Stimulated activated memory B cell treated with anti-CD40 and anti-IgM and Interleukin-4, amounts not matched to agents 10 μg/mL and 1 μg/mL and 100 μg/mL, for 72 hours (primary cell): ENCODE data around the gene WDR87.
"Not testable (repeated sequence)": the region's sequence is repeated elsewhere in the genome, so short reads cannot be mapped to it uniquely, and the experiment has no call there.

Experiments used
- ATAC-seq: fragments of 150-1000 bp; cut with Tn5 transposase; 2 replicates; pipeline ENCODE4 v1.10.0; 2021
- H3K27ac Mint-ChIP-seq: one replicate; pipeline ENCODE4 v1.8.0; 2022; ENCODE audit warnings: mild to moderate bottlenecking, mixed read lengths
- H3K27me3 Mint-ChIP-seq: one replicate; pipeline ENCODE4 v1.8.0; 2022; ENCODE audit warnings: mixed read lengths
- H3K36me3 Mint-ChIP-seq: one replicate; pipeline ENCODE4 v1.8.0; 2022; ENCODE audit warnings: mixed read lengths
- H3K4me1 Mint-ChIP-seq: one replicate; pipeline ENCODE4 v1.8.0; 2022; ENCODE audit warnings: mixed read lengths
- H3K4me3 Mint-ChIP-seq: one replicate; pipeline ENCODE4 v1.8.0; 2022; ENCODE audit warnings: mild to moderate bottlenecking, moderate library complexity, mixed read lengths
- H3K9me3 Mint-ChIP-seq: one replicate; pipeline ENCODE4 v1.8.0; 2022; ENCODE audit warnings: mixed read lengths

Gene WDR87

GRCh38 chr19:37936166-37936565 is 29.8 kb upstream of the WDR87 start:
- Mint-ChIP-seq H3K4me1 (peaks cover 54% of the 10 kb centered on the region), H3K4me3 (no peak overlapping the region), H3K9me3 (no peaks in the 10 kb centered on the region), H3K27ac (no peak overlapping the region), H3K27me3 (no peaks in the 10 kb centered on the region), H3K36me3 (peaks cover 38% of the 10 kb centered on the region)
- no peak for ATAC-seq

GRCh38 chr19:37935341-37935740 is 28.9 kb upstream of the WDR87 start:
- peaks cover 38% of the 10 kb centered on the region for H3K36me3 Mint-ChIP-seq

GRCh38 chr19:37933937-37934358 is 27.6 kb upstream of the WDR87 start:
- Mint-ChIP-seq H3K9me3 (no peaks in the 10 kb centered on the region), H3K36me3 (peaks cover 32% of the 10 kb centered on the region)
- ATAC-seq, result no peak

More at GRCh38 chr19:37935341-37935740, 28.9 kb upstream of the WDR87 start:
- H3K4me3 Mint-ChIP-seq, result no peak overlapping the region
- no peaks in the 10 kb centered on the region for H3K27me3 Mint-ChIP-seq
- no peaks in the 10 kb centered on the region for H3K9me3 Mint-ChIP-seq
- no peak overlapping the region for H3K27ac Mint-ChIP-seq
- no peak for ATAC-seq
- peaks cover 57% of the 10 kb centered on the region for H3K4me1 Mint-ChIP-seq

GRCh38 chr19:37932985-37933936 is 26.9 kb upstream of the WDR87 start:
- H3K9me3 Mint-ChIP-seq, result no peaks in the 10 kb centered on the region
- ATAC-seq, result no peak
- no peaks in the 10 kb centered on the region for H3K27me3 Mint-ChIP-seq
- peaks cover 32% of the 10 kb centered on the region for H3K36me3 Mint-ChIP-seq
- peaks cover 66% of the 10 kb centered on the region for H3K4me1 Mint-ChIP-seq
- peak overlapping the region; percentile 93 for H3K27ac Mint-ChIP-seq
- H3K4me3 Mint-ChIP-seq, result peak overlapping the region; percentile 56

More at GRCh38 chr19:37933937-37934358, 27.6 kb upstream of the WDR87 start:
- Mint-ChIP-seq H3K4me3 (no peak overlapping the region), H3K27me3 (no peaks in the 10 kb centered on the region), H3K27ac (peak overlapping the region; percentile 93), H3K4me1 (peaks cover 66% of the 10 kb centered on the region)

GRCh38 chr19:37931881-37932655 is 25.7 kb upstream of the WDR87 start:
- H3K27me3 Mint-ChIP-seq, result no peaks in the 10 kb centered on the region
- H3K9me3 Mint-ChIP-seq, result no peaks in the 10 kb centered on the region
- peak overlapping the region; percentile 93 for H3K27ac Mint-ChIP-seq
- H3K4me3 Mint-ChIP-seq, result peak overlapping the region; percentile 56
- peaks cover 73% of the 10 kb centered on the region for H3K4me1 Mint-ChIP-seq
- ATAC-seq, result peak; percentile 52
- H3K36me3 Mint-ChIP-seq, result peaks cover 32% of the 10 kb centered on the region

GRCh38 chr19:37930416-37930815 is 24.0 kb upstream of the WDR87 start:
- Mint-ChIP-seq H3K27ac (peak overlapping the region; percentile 94), H3K9me3 (no peaks in the 10 kb centered on the region), H3K4me1 (peaks cover 84% of the 10 kb centered on the region), H3K4me3 (no peak overlapping the region), H3K27me3 (no peaks in the 10 kb centered on the region), H3K36me3 (peaks cover 34% of the 10 kb centered on the region)
- ATAC-seq, result no peak

- ATAC-seq, result no peak
- Mint-ChIP-seq H3K9me3 (no peaks in the 10 kb centered on the region), H3K4me1 (peaks cover 90% of the 10 kb centered on the region), H3K4me3 (no peak overlapping the region), H3K27ac (peak overlapping the region; percentile 94), H3K36me3 (peaks cover 31% of the 10 kb centered on the region), H3K27me3 (no peaks in the 10 kb centered on the region)
Measured at GRCh38 chr19:37929355-37929923, 23.0 kb upstream of the WDR87 start.

GRCh38 chr19:37928527-37929286 is 22.3 kb upstream of the WDR87 start:
- H3K36me3 Mint-ChIP-seq, result peaks cover 24% of the 10 kb centered on the region
- peak overlapping the region; percentile 94 for H3K27ac Mint-ChIP-seq
- H3K4me1 Mint-ChIP-seq, result peaks cover 84% of the 10 kb centered on the region
- H3K27me3 Mint-ChIP-seq, result no peaks in the 10 kb centered on the region
- no peaks in the 10 kb centered on the region for H3K9me3 Mint-ChIP-seq
- H3K4me3 Mint-ChIP-seq, result peak overlapping the region; percentile 67
- peak; percentile 95 for ATAC-seq

- Mint-ChIP-seq H3K4me1 (peaks cover 81% of the 10 kb centered on the region), H3K9me3 (no peaks in the 10 kb centered on the region), H3K27ac (peak overlapping the region; percentile 94), H3K4me3 (no peak overlapping the region), H3K27me3 (no peaks in the 10 kb centered on the region), H3K36me3 (peaks cover 20% of the 10 kb centered on the region)
- no peak for ATAC-seq
Measured at GRCh38 chr19:37926711-37927110, 20.3 kb upstream of the WDR87 start.

GRCh38 chr19:37926255-37926654 is 19.9 kb upstream of the WDR87 start:
- H3K27ac Mint-ChIP-seq, result peak overlapping the region; percentile 94
- no peaks in the 10 kb centered on the region for H3K9me3 Mint-ChIP-seq
- ATAC-seq, result no peak
- H3K36me3 Mint-ChIP-seq, result peaks cover 25% of the 10 kb centered on the region
- peaks cover 85% of the 10 kb centered on the region for H3K4me1 Mint-ChIP-seq
- peak overlapping the region; percentile 8 for H3K4me3 Mint-ChIP-seq
- H3K27me3 Mint-ChIP-seq, result no peaks in the 10 kb centered on the region

GRCh38 chr19:37925212-37925611 is 18.8 kb upstream of the WDR87 start:
- peak overlapping the region; percentile 97 for H3K27ac Mint-ChIP-seq
- H3K27me3 Mint-ChIP-seq, result no peaks in the 10 kb centered on the region
- H3K9me3 Mint-ChIP-seq, result no peaks in the 10 kb centered on the region
- ATAC-seq, result no peak
- peaks cover 30% of the 10 kb centered on the region for H3K36me3 Mint-ChIP-seq
- peak overlapping the region; percentile 16 for H3K4me3 Mint-ChIP-seq
- peaks cover 86% of the 10 kb centered on the region for H3K4me1 Mint-ChIP-seq

- ATAC-seq, H3K4me3 Mint-ChIP-seq, H3K9me3 Mint-ChIP-seq, H3K27me3 Mint-ChIP-seq: not testable (repeated sequence)
- Mint-ChIP-seq H3K36me3 (peaks cover 30% of the 10 kb centered on the region), H3K4me1 (peaks cover 86% of the 10 kb centered on the region), H3K27ac (peak overlapping the region; percentile 97)
Measured at GRCh38 chr19:37924573-37924972, 18.2 kb upstream of the WDR87 start.

- Mint-ChIP-seq H3K27me3 (no peaks in the 10 kb centered on the region), H3K4me3 (peak overlapping the region; percentile 70), H3K9me3 (no peaks in the 10 kb centered on the region), H3K4me1 (peaks cover 71% of the 10 kb centered on the region), H3K27ac (peak overlapping the region; percentile 97), H3K36me3 (peaks cover 33% of the 10 kb centered on the region)
- ATAC-seq, result peak; percentile 52
Measured at GRCh38 chr19:37920591-37921450, 14.4 kb upstream of the WDR87 start.

GRCh38 chr19:37914908-37915307 is 8.5 kb upstream of the WDR87 start:
- Mint-ChIP-seq H3K4me3 (peak overlapping the region; percentile 27), H3K4me1 (peaks cover 75% of the 10 kb centered on the region), H3K9me3 (no peaks in the 10 kb centered on the region), H3K27me3 (no peaks in the 10 kb centered on the region), H3K36me3 (peaks cover 42% of the 10 kb centered on the region), H3K27ac (peak overlapping the region; percentile 85)
- ATAC-seq, result peak; percentile 86
